A549 (cell line): ENCODE results near the gene CECR2.

Experiments used
- BHLHE40 ChIP-seq: IDR thresholded peaks from 2 replicates; pipeline ENCODE4 v1.6.1; 2012; ENCODE audit warnings: low read depth, low read length, inconsistent platforms
- CEBPB ChIP-seq, 2 experiments: fragments of >200 bp in 1 of 2; sonication (Bioruptor Twin) in 1 of 2; formaldehyde crosslinking in 1 of 2; IDR thresholded peaks; 2 replicates each; pipeline ENCODE4 v1.6.1; 2012 to 2016
- CTCF ChIP-seq: fragments of >200 bp; sonication (Bioruptor Twin); formaldehyde crosslinking; IDR thresholded peaks from 3 replicates; pipeline ENCODE4 v1.5.1; 2016
- EP300 ChIP-seq, 2 experiments: fragments of >200 bp; sonication (Bioruptor Twin); formaldehyde crosslinking; IDR thresholded peaks; 2 replicates in 1 of 2; 3 replicates in 1 of 2; pipeline ENCODE4 v1.6.1; 2016 to 2017
- KDM1A ChIP-seq: fragments of 200-600 bp; sonication (generic); IDR thresholded peaks from 2 replicates; pipeline ENCODE4 v1.6.1; 2016; ENCODE audit warnings: low read depth, mild to moderate bottlenecking
- MAX ChIP-seq: IDR thresholded peaks from 2 replicates; pipeline ENCODE4 v1.6.1; 2012
- NFE2L2 ChIP-seq: fragments of 150-350 bp; conservative IDR thresholded peaks from 2 replicates; pipeline ENCODE4 v1.6.1; 2014; ENCODE audit warnings: low read length
- POLR2A ChIP-seq: IDR thresholded peaks from 2 replicates; pipeline ENCODE4 v1.6.1; 2012; ENCODE audit warnings: mild to moderate bottlenecking, low read length
- RARB ChIP-seq: fragments of 250-450 bp; sonication (Bioruptor Pico); IDR thresholded peaks from 2 replicates; pipeline ENCODE4 v1.8.0; 2021; ENCODE audit warnings: mild to moderate bottlenecking, moderate library complexity
- RCOR1 ChIP-seq: fragments of 150-350 bp; IDR thresholded peaks from 2 replicates; pipeline ENCODE4 v1.6.1; 2014; ENCODE audit warnings: antibody characterized with exemption, low read length, low read depth
- REST ChIP-seq: fragments of 200-600 bp; sonication (generic); IDR thresholded peaks from 2 replicates; pipeline ENCODE4 v1.6.1; 2016; ENCODE audit warnings: antibody characterized with exemption, mild to moderate bottlenecking, moderate library complexity
- RFX5 ChIP-seq: fragments of 450-650 bp; IDR thresholded peaks from 2 replicates; pipeline ENCODE4 v1.7.1; 2014; ENCODE audit warnings: antibody characterized with exemption, mild to moderate bottlenecking, moderate library complexity
- USF2 ChIP-seq: fragments of 450-650 bp; IDR thresholded peaks from 2 replicates; pipeline ENCODE4 v1.6.1; 2014; ENCODE audit warnings: antibody characterized with exemption

- TF ChIP-seq CTCF (no peak), KDM1A (no peak), POLR2A (no peak), RFX5 (no peak), EP300 (IDR thresholded peaks at IDR 0.05) (no peak), BHLHE40 (no peak), NFE2L2 (no peak), RCOR1 (no peak), CEBPB (IDR thresholded peaks at IDR 0.05) (no peak), REST (no peak), MAX (no peak), USF2 (no peak), RARB (no peak)
Observed at GRCh38 chr22:17436981-17437412, 67.7 kb downstream of the CECR2 start.
